Measurements from ENCODE around the gene CCDC33.

Gene CCDC33

GRCh38 chr15:74319138-74319460, 83.0 kb downstream of the CCDC33 start:
- H3K4ac ChIP-seq (ENCODE audit: low read depth in 1 of 2, low read length in 2 of 2), result peak overlapping the region; percentile 45 to 85
- H3K9me3 ChIP-seq (ENCODE audit: control insufficient read depth, low read length), result no peaks in the 10 kb centered on the region
- no peak overlapping the region for H3K23ac ChIP-seq (ENCODE audit: low read length in 2 of 2)
- H3K36me3 ChIP-seq (ENCODE audit: control insufficient read depth in 1 of 2, insufficient read depth in 2 of 2, low read depth in 1 of 2, low read length in 2 of 2), result no peaks in the 10 kb centered on the region
- no peak overlapping the region for H3K27ac ChIP-seq (ENCODE audit: low read length, poor library complexity, severe bottlenecking)
- no peak overlapping the region for H3K4me3 ChIP-seq (ENCODE audit: insufficient read depth in 1 of 2, low read depth in 1 of 2, low read length in 2 of 2)
- peak overlapping the region; percentile 45 for H2BK120ac ChIP-seq (ENCODE audit: low read depth, low read length)
- peak overlapping the region; percentile 69 for H2AK5ac ChIP-seq (ENCODE audit: low read length, severe bottlenecking)
- 100% methylated on average over 5 of the region's 5 CpGs for WGBS
- H3K27me3 ChIP-seq (ENCODE audit: control insufficient read depth in 1 of 2, insufficient read depth in 1 of 2, low read length in 2 of 2), result no peaks in the 10 kb centered on the region
- H2BK15ac ChIP-seq (ENCODE audit: low read depth, poor library complexity, severe bottlenecking), result no peak overlapping the region
- peak overlapping the region in 1 of 2 experiments; percentile 69 for H3K14ac ChIP-seq (ENCODE audit: low read length in 2 of 2)
- peak overlapping the region; percentile 38 to 73 for H3K18ac ChIP-seq (ENCODE audit: low read depth in 1 of 2, low read length in 2 of 2)
- DNase-seq, result no peak
- no peak overlapping the region for H3K9ac ChIP-seq (ENCODE audit: low read length)
- peak overlapping the region; percentile 68 for H4K8ac ChIP-seq (ENCODE audit: low read length)
- no peak overlapping the region for H2BK5ac ChIP-seq (ENCODE audit: low read depth, low read length, poor library complexity, severe bottlenecking)
- no peaks in the 10 kb centered on the region for H3K79me1 ChIP-seq (replicated peaks; ENCODE audit: low read length, poor library complexity, severe bottlenecking)
- H2AFZ ChIP-seq (ENCODE audit: low read depth, low read length), result no peak overlapping the region
- peak overlapping the region; percentile 3 for H4K91ac ChIP-seq (ENCODE audit: low read length)
- peaks cover 53% of the 10 kb centered on the region for H3K4me1 ChIP-seq (ENCODE audit: control insufficient read depth, insufficient read depth, low read depth, low read length)
- peak overlapping the region; percentile 70 to 91 for H2BK12ac ChIP-seq (ENCODE audit: low read length in 2 of 2)
- no peak overlapping the region for H3K4me2 ChIP-seq (ENCODE audit: low read length, poor library complexity, severe bottlenecking)

DNA sequence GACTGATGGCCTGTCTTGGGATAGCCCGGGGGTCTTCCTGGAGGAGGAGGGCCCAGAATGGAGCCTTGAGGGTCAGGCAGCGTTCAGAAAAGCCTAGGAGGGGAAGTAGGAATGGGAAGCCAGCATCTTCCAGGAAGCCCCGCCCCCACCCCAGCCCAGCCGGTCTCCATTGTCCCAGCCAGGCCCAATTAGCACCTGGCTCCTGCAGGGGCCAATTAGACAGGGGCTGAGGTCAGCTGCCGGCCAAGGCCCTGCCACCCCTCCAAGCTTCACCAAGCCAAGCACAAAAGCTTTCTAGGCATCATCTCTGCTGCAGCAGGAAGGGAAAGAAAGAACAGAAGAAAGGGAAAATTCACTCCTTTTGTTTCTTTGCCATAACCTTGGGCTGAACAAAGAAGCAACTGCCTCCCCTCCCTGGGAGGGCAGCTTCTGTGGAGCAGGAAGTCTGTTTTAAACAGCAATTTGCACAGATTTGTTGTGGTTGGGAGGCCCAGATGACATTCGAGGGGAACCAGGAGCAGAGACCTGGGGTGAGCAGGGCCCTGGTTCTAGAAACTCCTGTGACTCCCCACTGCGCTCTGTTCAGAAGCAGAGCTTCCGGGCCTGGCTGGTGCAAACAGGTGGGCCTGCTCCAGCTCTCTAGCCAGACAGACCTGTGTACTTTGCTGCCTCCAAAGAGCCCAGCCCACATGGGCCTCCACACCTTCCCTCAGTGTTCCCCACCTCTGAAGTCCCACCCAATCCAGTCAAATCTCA, 83.6 kb downstream of the CCDC33 start:
- H4K8ac ChIP-seq (ENCODE audit: low read length), result peak overlapping the region; percentile 68
- peaks cover 0 to 4% of the 10 kb centered on the region in 2 experiments for H3K27me3 ChIP-seq (ENCODE audit: control insufficient read depth in 1 of 2, insufficient read depth in 1 of 2, low read length in 2 of 2)
- peaks cover 47% of the 10 kb centered on the region for H3K4me1 ChIP-seq (ENCODE audit: control insufficient read depth, insufficient read depth, low read depth, low read length)
- H2BK5ac ChIP-seq (ENCODE audit: low read depth, low read length, poor library complexity, severe bottlenecking), result no peak overlapping the region
- no peaks in the 10 kb centered on the region for H3K79me1 ChIP-seq (replicated peaks; ENCODE audit: low read length, poor library complexity, severe bottlenecking)
- peak overlapping the region; percentile 49 for H4K91ac ChIP-seq (ENCODE audit: low read length)
- no peak overlapping the region for H3K27ac ChIP-seq (ENCODE audit: low read length, poor library complexity, severe bottlenecking)
- peak overlapping the region; percentile 69 for H2AK5ac ChIP-seq (ENCODE audit: low read length, severe bottlenecking)
- H3K23ac ChIP-seq (ENCODE audit: low read length in 2 of 2), result no peak overlapping the region
- WGBS, result 47% methylated on average over 4 of the region's 8 CpGs
- H2BK120ac ChIP-seq (ENCODE audit: low read depth, low read length), result peak overlapping the region; percentile 45
- H3K4ac ChIP-seq (ENCODE audit: low read depth in 1 of 2, low read length in 2 of 2), result peak overlapping the region; percentile 4 to 85
- H3K14ac ChIP-seq (ENCODE audit: low read length in 2 of 2), result no peak overlapping the region
- H2AFZ ChIP-seq (ENCODE audit: low read depth, low read length), result no peak overlapping the region
- no peaks in the 10 kb centered on the region for H3K9me3 ChIP-seq (ENCODE audit: control insufficient read depth, low read length)
- DNase-seq, result no peak
- H3K36me3 ChIP-seq (ENCODE audit: control insufficient read depth in 1 of 2, insufficient read depth in 2 of 2, low read depth in 1 of 2, low read length in 2 of 2), result no peaks in the 10 kb centered on the region
- H2BK15ac ChIP-seq (ENCODE audit: low read depth, poor library complexity, severe bottlenecking), result peak overlapping the region; percentile 90
- no peak overlapping the region for H3K4me3 ChIP-seq (ENCODE audit: insufficient read depth in 1 of 2, low read depth in 1 of 2, low read length in 2 of 2)
- peak overlapping the region; percentile 38 to 73 for H3K18ac ChIP-seq (ENCODE audit: low read depth in 1 of 2, low read length in 2 of 2)
- peak overlapping the region; percentile 70 to 91 for H2BK12ac ChIP-seq (ENCODE audit: low read length in 2 of 2)
- peak overlapping the region; percentile 32 for H3K9ac ChIP-seq (ENCODE audit: low read length)
- H3K4me2 ChIP-seq (ENCODE audit: low read length, poor library complexity, severe bottlenecking), result no peak overlapping the region

GRCh38 chr15:74320352-74321247, 84.5 kb downstream of the CCDC33 start:
- H3K4me2 ChIP-seq (ENCODE audit: low read length, poor library complexity, severe bottlenecking), result no peak overlapping the region
- no peak overlapping the region for H3K27ac ChIP-seq (ENCODE audit: low read length, poor library complexity, severe bottlenecking)
- H3K9me3 ChIP-seq (ENCODE audit: control insufficient read depth, low read length), result no peaks in the 10 kb centered on the region
- H4K8ac ChIP-seq (ENCODE audit: low read length), result peak overlapping the region; percentile 50
- H2BK15ac ChIP-seq (ENCODE audit: low read depth, poor library complexity, severe bottlenecking), result peak overlapping the region; percentile 90
- H2AK5ac ChIP-seq (ENCODE audit: low read length, severe bottlenecking), result peak overlapping the region; percentile 27
- H3K9ac ChIP-seq (ENCODE audit: low read length), result no peak overlapping the region
- H2BK12ac ChIP-seq (ENCODE audit: low read length in 2 of 2), result peak overlapping the region; percentile 32 to 49
- no peak overlapping the region for H3K4ac ChIP-seq (ENCODE audit: low read depth in 1 of 2, low read length in 2 of 2)
- peak overlapping the region; percentile 45 for H2BK120ac ChIP-seq (ENCODE audit: low read depth, low read length)
- no peak overlapping the region for H3K23ac ChIP-seq (ENCODE audit: low read length in 2 of 2)
- no peak overlapping the region for H3K14ac ChIP-seq (ENCODE audit: low read length in 2 of 2)
- H4K91ac ChIP-seq (ENCODE audit: low read length), result peak overlapping the region; percentile 58
- peaks cover 7 to 11% of the 10 kb centered on the region in 2 experiments for H3K27me3 ChIP-seq (ENCODE audit: control insufficient read depth in 1 of 2, insufficient read depth in 1 of 2, low read length in 2 of 2)
- DNase-seq, result peak; percentile 55
- no peaks in the 10 kb centered on the region for H3K36me3 ChIP-seq (ENCODE audit: control insufficient read depth in 1 of 2, insufficient read depth in 2 of 2, low read depth in 1 of 2, low read length in 2 of 2)
- no peaks in the 10 kb centered on the region for H3K79me1 ChIP-seq (replicated peaks; ENCODE audit: low read length, poor library complexity, severe bottlenecking)
- no peak overlapping the region for H2BK5ac ChIP-seq (ENCODE audit: low read depth, low read length, poor library complexity, severe bottlenecking)
- H3K4me3 ChIP-seq (ENCODE audit: insufficient read depth in 1 of 2, low read depth in 1 of 2, low read length in 2 of 2), result no peak overlapping the region
- no peak overlapping the region for H2AFZ ChIP-seq (ENCODE audit: low read depth, low read length)
- WGBS, result 77% methylated on average over 7 of the region's 10 CpGs
- peak overlapping the region in 1 of 2 experiments; percentile 52 for H3K18ac ChIP-seq (ENCODE audit: low read depth in 1 of 2, low read length in 2 of 2)
- H3K4me1 ChIP-seq (ENCODE audit: control insufficient read depth, insufficient read depth, low read depth, low read length), result peaks cover 39% of the 10 kb centered on the region
